Measurements from ENCODE around the gene NINL. TPM values are rescaled to one million over a fixed set of nuclear protein-coding genes. Genes with fewer than 3 reads are reported as not detected.

NINL gene
- total RNA-seq, 6 experiments from 2014 or later: 1.9 to 2.8 (median 2.2) TPM

DNA sequence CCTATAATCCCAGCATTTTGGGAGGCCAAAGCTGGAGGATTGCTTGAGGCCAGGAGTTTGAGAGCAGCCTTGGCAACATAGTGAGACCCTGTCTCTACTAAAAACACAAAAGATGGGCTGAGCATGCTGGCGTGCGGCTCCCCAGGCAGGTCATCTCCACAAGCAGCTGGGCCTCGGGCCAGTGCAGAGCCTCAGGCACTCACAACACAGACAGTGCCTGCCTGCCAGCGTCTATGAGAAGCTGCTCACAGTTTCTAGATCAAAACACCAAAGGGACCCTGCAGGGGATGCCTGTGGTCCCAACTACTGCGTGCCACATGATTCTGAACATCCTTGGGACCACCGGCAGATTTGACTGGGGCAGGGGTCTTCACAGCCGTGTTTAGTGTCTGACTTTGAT is 118.5 kb downstream of the NINL start:
- H3K27ac Mint-ChIP-seq: no peak overlapping the region

DNA sequence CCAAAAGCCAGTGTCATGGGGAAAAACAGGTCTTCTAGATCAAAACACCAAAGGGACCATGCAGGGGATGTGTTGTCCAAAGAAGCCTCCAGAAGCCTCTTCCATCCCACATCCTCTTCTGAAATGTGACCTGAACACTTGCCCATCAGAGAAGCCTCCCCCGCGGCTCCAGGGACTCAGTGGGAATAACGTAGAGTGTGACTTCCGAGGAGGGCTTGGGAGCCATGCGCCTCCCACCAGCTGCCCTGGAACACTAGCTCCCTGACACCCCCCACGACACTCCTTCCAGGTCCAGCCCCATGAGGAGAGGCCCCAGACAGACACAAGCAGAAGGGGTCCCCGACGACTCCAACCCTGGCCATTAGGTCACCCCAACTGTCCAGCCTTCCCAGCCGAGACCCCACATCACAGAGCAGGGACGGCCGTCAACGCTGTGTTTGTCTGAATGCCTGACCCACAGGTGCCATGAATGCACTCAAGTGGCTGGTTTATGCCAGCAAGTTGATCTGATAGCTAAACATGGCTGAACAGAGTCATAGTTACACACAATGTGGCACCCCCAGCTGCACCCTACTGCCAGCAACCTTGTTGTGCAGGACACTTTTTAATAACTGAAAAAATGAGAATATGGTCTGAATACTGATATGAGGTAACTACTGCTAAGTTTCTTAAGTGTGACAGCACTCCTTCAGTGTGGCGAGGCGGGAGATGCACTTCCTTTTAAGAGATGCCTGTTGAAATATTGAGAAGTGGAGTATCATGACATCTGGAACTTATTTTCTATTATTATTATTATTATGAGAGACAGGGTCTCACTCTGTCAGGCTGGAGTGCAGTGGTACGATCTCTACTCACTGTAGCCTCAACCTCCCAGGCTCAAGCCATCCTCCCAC is 119.8 kb downstream of the NINL start:
- TF ChIP-seq, protein P1, sequence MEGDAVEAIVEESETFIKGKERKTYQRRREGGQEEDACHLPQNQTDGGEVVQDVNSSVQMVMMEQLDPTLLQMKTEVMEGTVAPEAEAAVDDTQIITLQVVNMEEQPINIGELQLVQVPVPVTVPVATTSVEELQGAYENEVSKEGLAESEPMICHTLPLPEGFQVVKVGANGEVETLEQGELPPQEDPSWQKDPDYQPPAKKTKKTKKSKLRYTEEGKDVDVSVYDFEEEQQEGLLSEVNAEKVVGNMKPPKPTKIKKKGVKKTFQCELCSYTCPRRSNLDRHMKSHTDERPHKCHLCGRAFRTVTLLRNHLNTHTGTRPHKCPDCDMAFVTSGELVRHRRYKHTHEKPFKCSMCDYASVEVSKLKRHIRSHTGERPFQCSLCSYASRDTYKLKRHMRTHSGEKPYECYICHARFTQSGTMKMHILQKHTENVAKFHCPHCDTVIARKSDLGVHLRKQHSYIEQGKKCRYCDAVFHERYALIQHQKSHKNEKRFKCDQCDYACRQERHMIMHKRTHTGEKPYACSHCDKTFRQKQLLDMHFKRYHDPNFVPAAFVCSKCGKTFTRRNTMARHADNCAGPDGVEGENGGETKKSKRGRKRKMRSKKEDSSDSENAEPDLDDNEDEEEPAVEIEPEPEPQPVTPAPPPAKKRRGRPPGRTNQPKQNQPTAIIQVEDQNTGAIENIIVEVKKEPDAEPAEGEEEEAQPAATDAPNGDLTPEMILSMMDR (IDR thresholded peaks at IDR 0.05): no peak
- H3K9me3 Mint-ChIP-seq: no peaks in the 10 kb centered on the region
- H3K36me3 Mint-ChIP-seq (ENCODE audit: low read depth): no peaks in the 10 kb centered on the region
- no peaks in the 10 kb centered on the region for H3K27me3 Mint-ChIP-seq (ENCODE audit: insufficient read depth)
- no peak overlapping the region for H3K27ac Mint-ChIP-seq
- H3K4me1 Mint-ChIP-seq (ENCODE audit: low read depth): no peaks in the 10 kb centered on the region
- H3K4me3 Mint-ChIP-seq: no peak overlapping the region
- no peak for DNase-seq

More for the DNA sequence above, 118.5 kb downstream of the NINL start:
- TF ChIP-seq, protein P1 (IDR thresholded peaks at IDR 0.05): no peak
- DNase-seq: no peak
- Mint-ChIP-seq H3K9me3 (no peaks in the 10 kb centered on the region), H3K4me3 (no peak overlapping the region), H3K27me3 (ENCODE audit: insufficient read depth) (no peaks in the 10 kb centered on the region), H3K4me1 (ENCODE audit: low read depth) (no peaks in the 10 kb centered on the region), H3K36me3 (ENCODE audit: low read depth) (no peaks in the 10 kb centered on the region)

DNA sequence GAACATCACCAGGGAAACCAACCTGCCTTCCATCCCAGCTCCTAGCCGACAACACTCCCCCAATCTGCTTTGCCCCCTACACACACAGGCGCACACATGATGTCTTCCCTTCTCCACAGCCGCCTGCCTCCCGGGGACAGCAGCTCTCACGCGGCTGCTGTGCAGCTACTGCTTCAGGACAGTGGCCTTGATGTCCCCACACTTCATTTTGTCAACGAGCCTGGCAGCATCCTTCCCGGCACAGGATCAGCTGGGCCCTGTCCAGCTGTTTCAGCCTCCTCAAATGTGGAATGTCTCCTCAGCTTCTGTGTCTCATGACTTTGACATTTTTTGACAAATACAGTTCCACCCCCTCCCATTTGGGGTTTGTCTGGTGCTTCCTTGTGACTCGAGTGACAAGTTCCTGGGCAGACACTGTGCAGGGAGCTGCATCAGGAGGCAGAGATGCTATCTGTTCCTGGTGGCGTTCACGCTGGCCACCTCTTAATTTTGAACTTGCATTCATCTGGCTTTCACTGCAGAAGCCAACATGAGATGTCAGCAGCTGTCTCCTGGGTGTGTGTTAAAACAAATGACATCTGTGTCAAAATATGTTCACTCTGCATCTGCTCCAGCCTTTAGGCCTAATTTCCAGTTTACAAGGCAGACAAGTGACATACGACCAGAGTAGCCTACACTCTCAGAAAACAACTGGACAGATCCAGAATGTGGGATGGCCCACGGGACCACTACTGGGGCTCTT is 120.7 kb downstream of the NINL start:
- no peak for DNase-seq

DNA sequence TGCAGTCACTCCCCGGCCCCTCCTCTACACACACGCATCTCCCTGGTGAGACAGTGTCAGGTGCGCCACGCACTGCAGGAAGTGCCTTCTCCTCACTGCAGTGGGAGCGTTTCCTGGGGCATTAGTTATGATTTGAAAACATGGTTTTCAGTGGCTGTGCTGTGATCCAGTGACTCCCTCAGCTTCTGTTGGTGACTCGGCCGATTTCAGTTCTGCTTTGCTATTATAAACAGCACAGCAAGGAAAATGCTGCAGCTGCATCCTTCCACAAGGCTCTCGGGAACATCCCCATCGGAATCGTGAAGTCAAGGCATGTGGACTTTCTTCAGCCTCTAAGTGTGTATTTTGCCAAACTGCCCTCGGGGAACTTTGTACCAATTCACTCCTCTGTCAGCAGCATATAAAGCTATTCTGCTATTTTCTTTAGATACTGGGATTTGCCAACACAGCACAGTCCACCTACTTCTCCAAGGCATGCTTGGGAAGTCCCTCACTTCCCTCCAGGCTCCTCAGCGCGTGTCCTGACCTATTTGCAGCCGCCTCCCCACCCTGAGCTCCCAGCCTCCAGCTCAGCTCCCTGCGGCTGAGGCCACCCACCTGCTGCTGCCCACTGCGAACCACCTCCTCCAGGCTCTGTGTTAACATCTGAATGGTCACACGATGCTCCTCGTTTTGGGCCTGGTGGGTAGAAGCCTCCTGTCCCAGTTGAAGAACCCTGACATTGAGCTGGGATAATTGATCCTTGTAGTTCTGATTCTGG is 123.4 kb downstream of the NINL start:
- TF ChIP-seq, protein P1 (IDR thresholded peaks at IDR 0.05): no peak
- no peaks in the 10 kb centered on the region for H3K36me3 Mint-ChIP-seq (ENCODE audit: low read depth)
- H3K27ac Mint-ChIP-seq: no peak overlapping the region
- H3K4me3 Mint-ChIP-seq: no peak overlapping the region
- no peak for DNase-seq
- no peaks in the 10 kb centered on the region for H3K4me1 Mint-ChIP-seq (ENCODE audit: low read depth)
- H3K9me3 Mint-ChIP-seq: no peaks in the 10 kb centered on the region
- no peaks in the 10 kb centered on the region for H3K27me3 Mint-ChIP-seq (ENCODE audit: insufficient read depth)

More for the DNA sequence above, 120.7 kb downstream of the NINL start:
- no peaks in the 10 kb centered on the region for H3K27me3 Mint-ChIP-seq (ENCODE audit: insufficient read depth)
- H3K4me3 Mint-ChIP-seq: no peak overlapping the region
- no peaks in the 10 kb centered on the region for H3K4me1 Mint-ChIP-seq (ENCODE audit: low read depth)
- H3K9me3 Mint-ChIP-seq: no peaks in the 10 kb centered on the region
- no peaks in the 10 kb centered on the region for H3K36me3 Mint-ChIP-seq (ENCODE audit: low read depth)
- TF ChIP-seq, protein P1 (IDR thresholded peaks at IDR 0.05): no peak
- no peak overlapping the region for H3K27ac Mint-ChIP-seq

DNA sequence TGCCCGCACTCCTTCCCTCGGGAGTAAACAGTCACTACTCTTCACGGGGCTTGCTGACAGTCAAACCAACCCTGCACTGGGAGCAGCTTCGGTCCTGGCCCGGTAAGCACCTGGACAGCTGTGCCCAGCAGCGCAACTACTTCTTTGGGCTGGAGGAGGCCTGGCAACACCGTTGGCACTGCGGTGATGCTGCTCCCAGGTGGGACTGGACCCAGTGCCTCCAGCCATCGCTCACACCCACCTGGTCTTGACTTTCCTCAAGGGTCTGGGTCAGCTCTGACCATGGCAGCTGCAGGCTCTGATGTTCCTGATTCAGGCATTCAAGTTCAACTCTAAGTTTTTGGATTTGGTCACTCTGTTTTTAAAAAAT is 124.1 kb downstream of the NINL start:
- Mint-ChIP-seq H3K9me3 (no peaks in the 10 kb centered on the region), H3K4me1 (ENCODE audit: low read depth) (no peaks in the 10 kb centered on the region), H3K4me3 (no peak overlapping the region), H3K27ac (no peak overlapping the region), H3K36me3 (ENCODE audit: low read depth) (no peaks in the 10 kb centered on the region), H3K27me3 (ENCODE audit: insufficient read depth) (no peaks in the 10 kb centered on the region)
- DNase-seq: no peak
- TF ChIP-seq, protein P1 (IDR thresholded peaks at IDR 0.05): no peak
